GM21447 (cell line): ENCODE results near the gene AGMO.

Experiments
- ATAC-seq: cut with Tn5 transposase; IDR thresholded peaks from one replicate; pipeline ENCODE4 v1.9.1; 2021; ENCODE audit not compliant: unreplicated experiment

AGMO gene

GRCh38 chr7:15158141-15158810, 403.5 kb downstream of the AGMO start:
- no peak for ATAC-seq
